ENCODE measurements around the gene BAAT. TPM values are rescaled to one million over a fixed set of nuclear protein-coding genes. Genes with fewer than 3 reads are reported as not detected.
"Not testable (repeated sequence)": the region's sequence is repeated elsewhere in the genome, so short reads cannot be mapped to it uniquely, and the experiment has no call there.

BAAT gene
- total RNA-seq, 1 experiment from 2014 or later = not detected

DNA sequence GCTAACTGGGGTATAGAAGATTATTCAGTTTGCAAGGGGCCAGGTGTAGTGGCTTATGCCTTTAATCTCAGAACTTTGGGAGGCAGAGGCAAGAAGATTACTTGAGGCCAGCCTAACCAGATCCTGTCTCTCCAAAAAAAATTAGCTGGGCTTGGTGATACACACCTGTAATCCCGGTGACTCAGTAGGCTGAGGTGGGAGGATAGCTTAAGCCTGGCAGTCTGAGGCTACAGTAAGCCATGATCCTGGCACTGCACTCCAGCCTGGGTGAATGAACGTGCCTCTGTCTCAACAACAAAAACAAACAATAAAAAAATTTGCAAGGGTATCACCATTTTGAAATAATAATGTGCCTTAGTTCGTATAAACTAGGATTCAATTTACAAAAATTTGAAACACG is 51.3 kb downstream of the BAAT start:
- no peak for DNase-seq
- POLR2A ChIA-PET (ENCODE audit: unreplicated experiment) = no interaction called here

DNA sequence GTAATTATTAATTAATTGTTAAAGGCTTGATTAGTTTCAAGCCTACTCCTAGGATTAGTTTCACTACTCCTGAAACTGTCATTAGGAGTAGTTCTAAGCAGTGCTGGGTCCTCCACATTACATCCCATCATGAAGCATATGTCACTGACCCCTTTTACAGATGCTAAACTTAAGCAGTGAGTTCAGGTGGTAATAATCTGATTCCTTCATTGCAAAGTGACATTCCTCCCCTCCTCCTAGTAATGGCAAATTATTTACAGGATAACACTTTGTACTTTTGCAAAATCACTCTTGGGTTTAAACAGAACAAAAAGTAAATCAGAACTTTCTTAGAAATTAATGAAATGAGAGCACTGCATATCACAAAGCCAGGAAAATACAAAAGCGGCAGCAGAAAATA is 52.4 kb downstream of the BAAT start:
- ChIA-PET CTCF (no interaction called here), POLR2A (ENCODE audit: unreplicated experiment) (no interaction called here)
- Histone ChIP-seq H3K9me3 (ENCODE audit: insufficient read depth, low read depth) (no peaks in the 10 kb centered on the region), H3K4me1 (replicated peaks; ENCODE audit: insufficient read depth) (no peaks in the 10 kb centered on the region), H3K9me2 (ENCODE audit: insufficient read depth) (no peaks in the 10 kb centered on the region), H2AFZ (no peak overlapping the region), H3K36me3 (ENCODE audit: low read depth) (no peaks in the 10 kb centered on the region), H3K27ac (no peak overlapping the region), H3F3A (ENCODE audit: insufficient read depth, low read depth) (no peaks in the 10 kb centered on the region), H3K79me2 (ENCODE audit: low read depth) (no peaks in the 10 kb centered on the region), H3K27me3 (ENCODE audit: insufficient read depth, low read depth) (peaks cover 28% of the 10 kb centered on the region; the same call in 1 of the 2 replicates), H4K20me1 (ENCODE audit: insufficient read depth) (no peaks in the 10 kb centered on the region), H3K4me2 (no peak overlapping the region), H3K4me3 (no peak overlapping the region)
- intact Hi-C loops (cut with micrococcal nuclease; ENCODE audit: unreplicated experiment) = no loop called here
- no peak for DNase-seq
- no peak for TF ChIP-seq EZH2 (IDR thresholded peaks at IDR 0.05; ENCODE audit: low read depth)
- TF ChIP-seq, protein P1, sequence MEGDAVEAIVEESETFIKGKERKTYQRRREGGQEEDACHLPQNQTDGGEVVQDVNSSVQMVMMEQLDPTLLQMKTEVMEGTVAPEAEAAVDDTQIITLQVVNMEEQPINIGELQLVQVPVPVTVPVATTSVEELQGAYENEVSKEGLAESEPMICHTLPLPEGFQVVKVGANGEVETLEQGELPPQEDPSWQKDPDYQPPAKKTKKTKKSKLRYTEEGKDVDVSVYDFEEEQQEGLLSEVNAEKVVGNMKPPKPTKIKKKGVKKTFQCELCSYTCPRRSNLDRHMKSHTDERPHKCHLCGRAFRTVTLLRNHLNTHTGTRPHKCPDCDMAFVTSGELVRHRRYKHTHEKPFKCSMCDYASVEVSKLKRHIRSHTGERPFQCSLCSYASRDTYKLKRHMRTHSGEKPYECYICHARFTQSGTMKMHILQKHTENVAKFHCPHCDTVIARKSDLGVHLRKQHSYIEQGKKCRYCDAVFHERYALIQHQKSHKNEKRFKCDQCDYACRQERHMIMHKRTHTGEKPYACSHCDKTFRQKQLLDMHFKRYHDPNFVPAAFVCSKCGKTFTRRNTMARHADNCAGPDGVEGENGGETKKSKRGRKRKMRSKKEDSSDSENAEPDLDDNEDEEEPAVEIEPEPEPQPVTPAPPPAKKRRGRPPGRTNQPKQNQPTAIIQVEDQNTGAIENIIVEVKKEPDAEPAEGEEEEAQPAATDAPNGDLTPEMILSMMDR (conservative IDR thresholded peaks at IDR 0.05) = no peak
- BruUV-seq (replicated peaks) = no TSS peak

More for the DNA sequence above, 51.3 kb downstream of the BAAT start:
- Histone ChIP-seq H3K36me3 (ENCODE audit: low read depth) (no peaks in the 10 kb centered on the region), H3K4me2 (no peak overlapping the region), H3K27ac (no peak overlapping the region), H3K9me2 (ENCODE audit: insufficient read depth) (no peaks in the 10 kb centered on the region), H3K27me3 (ENCODE audit: insufficient read depth, low read depth) (peaks cover 28% of the 10 kb centered on the region; the same call in 1 of the 2 replicates), H3F3A (ENCODE audit: insufficient read depth, low read depth) (no peaks in the 10 kb centered on the region), H3K79me2 (ENCODE audit: low read depth) (no peaks in the 10 kb centered on the region), H3K9me3 (ENCODE audit: insufficient read depth, low read depth) (no peaks in the 10 kb centered on the region), H4K20me1 (ENCODE audit: insufficient read depth) (no peaks in the 10 kb centered on the region), H2AFZ (no peak overlapping the region), H3K4me1 (replicated peaks; ENCODE audit: insufficient read depth) (no peaks in the 10 kb centered on the region), H3K4me3 (no peak overlapping the region)
- CTCF ChIA-PET = no interaction called here
- TF ChIP-seq, protein P1 (conservative IDR thresholded peaks at IDR 0.05) = no peak
- no peak for TF ChIP-seq EZH2 (IDR thresholded peaks at IDR 0.05; ENCODE audit: low read depth)
- intact Hi-C loops (cut with micrococcal nuclease; ENCODE audit: unreplicated experiment) = no loop called here
- no TSS peak for BruUV-seq (replicated peaks)

DNA sequence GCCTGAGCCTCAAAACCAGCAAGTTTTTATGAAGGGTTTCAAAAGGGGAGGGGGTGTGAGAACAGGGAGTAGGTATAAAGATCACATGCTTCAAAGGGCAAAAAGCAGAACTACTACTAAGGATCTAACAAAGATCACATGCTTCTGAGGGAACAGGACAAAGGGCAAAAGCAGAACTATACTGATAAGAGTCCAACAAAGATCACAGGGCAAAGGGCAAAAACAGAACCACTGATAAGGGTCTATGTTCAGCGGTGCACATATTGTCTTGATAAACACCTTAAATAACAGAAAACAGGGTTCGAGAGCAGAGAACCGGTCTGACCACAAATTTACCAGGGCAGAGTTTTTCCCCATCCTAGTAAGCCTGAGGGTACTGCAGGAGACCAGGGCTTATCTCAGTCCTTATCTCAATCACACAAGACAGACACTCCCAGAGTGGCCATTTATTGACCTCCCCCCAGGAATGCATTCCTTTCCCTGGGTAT is 57.3 kb downstream of the BAAT start:
- H3K4me2 ChIP-seq; H3K27ac ChIP-seq; POLR2A ChIA-PET (ENCODE audit: unreplicated experiment); BruUV-seq (replicated peaks); H3K36me3 ChIP-seq (ENCODE audit: low read depth); intact Hi-C loops (cut with micrococcal nuclease; ENCODE audit: unreplicated experiment); H3K79me2 ChIP-seq (ENCODE audit: low read depth); H4K20me1 ChIP-seq (ENCODE audit: insufficient read depth); H2AFZ ChIP-seq; H3K9me3 ChIP-seq (ENCODE audit: insufficient read depth, low read depth); H3K27me3 ChIP-seq (ENCODE audit: insufficient read depth, low read depth); H3K9me2 ChIP-seq (ENCODE audit: insufficient read depth); CTCF ChIA-PET; DNase-seq; H3K4me1 ChIP-seq (replicated peaks; ENCODE audit: insufficient read depth); H3K4me3 ChIP-seq; H3F3A ChIP-seq (ENCODE audit: insufficient read depth, low read depth): not testable (repeated sequence)

DNA sequence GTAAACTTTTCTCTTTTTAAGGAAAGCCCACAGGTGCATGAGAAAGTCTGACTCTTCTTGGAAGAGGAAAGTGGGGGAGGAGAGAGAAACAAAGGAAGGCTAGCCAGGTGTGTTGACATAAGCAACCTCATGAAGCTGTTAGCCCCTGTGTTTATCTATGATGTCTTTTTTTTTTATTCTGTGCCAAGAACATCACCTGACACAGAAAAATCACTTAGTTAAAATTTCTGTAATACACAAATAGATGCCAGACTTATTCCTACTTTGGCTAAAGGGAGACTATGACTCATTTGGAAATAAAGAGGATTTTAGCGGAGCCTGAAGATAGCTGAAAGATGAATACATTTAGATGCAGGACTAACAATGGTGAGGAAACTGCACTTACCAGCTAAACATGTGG is 58.3 kb downstream of the BAAT start:
- Histone ChIP-seq H3K4me2 (no peak overlapping the region), H3K79me2 (ENCODE audit: low read depth) (no peaks in the 10 kb centered on the region), H3K4me1 (replicated peaks; ENCODE audit: insufficient read depth) (no peaks in the 10 kb centered on the region), H3K4me3 (no peak overlapping the region), H3K9me3 (ENCODE audit: insufficient read depth, low read depth) (no peaks in the 10 kb centered on the region), H3F3A (ENCODE audit: insufficient read depth, low read depth) (no peaks in the 10 kb centered on the region), H3K9me2 (ENCODE audit: insufficient read depth) (no peaks in the 10 kb centered on the region), H4K20me1 (ENCODE audit: insufficient read depth) (no peaks in the 10 kb centered on the region), H2AFZ (no peak overlapping the region), H3K27me3 (ENCODE audit: insufficient read depth, low read depth) (no peaks in the 10 kb centered on the region), H3K36me3 (ENCODE audit: low read depth) (no peaks in the 10 kb centered on the region), H3K27ac (no peak overlapping the region)
- no peak for DNase-seq
- BruUV-seq (replicated peaks) = no TSS peak
- ChIA-PET CTCF (no interaction called here), POLR2A (ENCODE audit: unreplicated experiment) (no interaction called here)
- intact Hi-C loops (cut with micrococcal nuclease; ENCODE audit: unreplicated experiment) = no loop called here
- TF ChIP-seq, protein P1 (conservative IDR thresholded peaks at IDR 0.05) = no peak
- no peak for TF ChIP-seq EZH2 (IDR thresholded peaks at IDR 0.05; ENCODE audit: low read depth)
